ENCODE data around the gene MTMR3.

- TF ChIP-seq EZH2phosphoT487 (IDR thresholded peaks at IDR 0.05; ENCODE audit: borderline replicate concordance) (no peak), CTCF (IDR thresholded peaks at IDR 0.05 in 2 of 3, conservative IDR thresholded peaks at IDR 0.05 in 1 of 3; ENCODE audit: borderline replicate concordance in 1 of 3, insufficient read depth in 1 of 3, low read depth in 2 of 3, low read length in 2 of 3) (no peak), POLR2A (IDR thresholded peaks at IDR 0.05; ENCODE audit: borderline replicate concordance, extremely low read depth, insufficient read depth, insufficient read length) (no peak), ZNF274 (IDR thresholded peaks at IDR 0.05; ENCODE audit: low read depth, low read length) (no peak), TCF7L2 (IDR thresholded peaks at IDR 0.05; ENCODE audit: borderline replicate concordance, extremely low read depth, insufficient read depth, insufficient read length) (no peak), EZH2 (IDR thresholded peaks at IDR 0.05) (no peak), ZBTB33 (IDR thresholded peaks at IDR 0.05; ENCODE audit: extremely low read depth, insufficient replicate concordance, low read length) (no peak), ZFX (IDR thresholded peaks at IDR 0.05) (no peak), ELF1 (IDR thresholded peaks at IDR 0.05; ENCODE audit: borderline replicate concordance, low read depth) (no peak)
Measured at GRCh38 chr22:29983296-29983917, 100.4 kb downstream of the MTMR3 start.

All from HCT116 (cell line).